Activated naive CD8-positive, alpha-beta T cell treated with anti-CD3 and anti-CD28 coated beads, Interleukin-2, amount 10 ng/mL, durations not matched to agents 7 days and 5 days (primary cell): ENCODE data around the gene HOXA10. TPM values are rescaled to one million over a fixed set of nuclear protein-coding genes. Genes with fewer than 3 reads are reported as not detected.

Experiments
- ATAC-seq: fragments of 150-1000 bp; cut with Tn5 transposase; one replicate; pipeline ENCODE4 v1.10.0; 2021; ENCODE audit warnings: low read depth, moderate library complexity
- POLR2A ChIA-PET: fragments of 350-600 bp; sonication (Branson Sonifier 250); formaldehyde crosslinking; loops from one replicate; lab custom pipeline; 2021; ENCODE audit warnings: antibody characterized with exemption; lab: Charles Lee
- DNase-seq: peaks from one replicate; pipeline ENCODE4 v3.0.0; 2021
- H3K27ac Mint-ChIP-seq: one replicate; pipeline ENCODE4 v1.8.0; 2022; ENCODE audit warnings: mild to moderate bottlenecking, mixed read lengths
- H3K27me3 Mint-ChIP-seq: one replicate; pipeline ENCODE4 v1.8.0; 2022; ENCODE audit warnings: mild to moderate bottlenecking, moderate library complexity, mixed read lengths
- H3K36me3 Mint-ChIP-seq: one replicate; pipeline ENCODE4 v1.8.0; 2021; ENCODE audit warnings: mild to moderate bottlenecking, mixed read lengths
- H3K4me1 Mint-ChIP-seq: one replicate; pipeline ENCODE4 v1.8.0; 2021; ENCODE audit warnings: mixed read lengths
- H3K4me3 Mint-ChIP-seq: one replicate; pipeline ENCODE4 v1.8.0; 2022; ENCODE audit warnings: mild to moderate bottlenecking, moderate library complexity, mixed read lengths
- H3K9me3 Mint-ChIP-seq: one replicate; pipeline ENCODE4 v1.8.0; 2021; ENCODE audit warnings: mixed read lengths
- total RNA-seq, 2 experiments: library from RNA; stranded (reverse); gene quantifications; one replicate each; pipeline ENCODE4 v1.2.3, GENCODE V29; 2021

The HOXA10 gene
- total RNA-seq, 2 experiments from 2014 or later: not detected

DNA sequence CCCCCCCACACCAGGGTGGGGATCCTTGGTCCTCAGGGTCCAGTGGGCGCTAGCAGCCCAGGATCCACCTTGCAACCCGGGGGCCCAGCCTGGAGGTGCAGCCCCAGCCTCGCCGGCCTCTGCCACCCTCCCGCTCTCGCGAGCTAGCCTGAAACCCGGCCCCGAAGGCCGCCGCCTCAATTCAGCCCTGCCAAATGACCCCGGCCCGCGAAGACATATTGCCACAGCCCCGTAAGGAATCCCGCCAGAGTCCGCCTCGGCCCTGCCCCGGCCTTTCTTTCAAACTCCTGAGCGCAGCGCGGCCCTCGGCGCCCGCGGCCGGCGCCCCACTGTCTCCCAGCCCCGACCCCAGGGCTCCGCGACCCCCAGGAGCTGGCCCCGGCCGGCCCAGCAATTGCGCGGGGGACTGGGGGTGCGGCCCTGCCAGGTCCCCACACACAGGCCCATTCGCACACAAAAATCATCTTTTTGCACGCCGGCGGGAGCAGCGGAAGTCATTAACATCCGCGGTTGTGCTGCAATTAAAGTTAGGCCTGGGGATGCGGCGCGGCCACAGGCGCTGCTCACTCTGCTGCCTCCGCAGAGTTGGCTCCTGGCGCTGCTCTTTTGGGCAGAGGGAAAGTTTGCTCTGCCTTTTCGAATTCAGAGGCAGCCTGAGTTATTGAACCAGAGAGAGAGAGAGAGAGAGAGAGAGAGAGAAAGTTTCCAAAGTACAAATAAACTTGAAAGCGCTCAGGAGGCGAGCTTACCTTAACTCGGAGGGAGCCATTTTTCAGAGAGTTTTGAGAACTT is 34.6 kb downstream of the HOXA10 start:
- Mint-ChIP-seq H3K27me3 (peaks cover 35% of the 10 kb centered on the region), H3K4me3 (no peak overlapping the region), H3K9me3 (no peaks in the 10 kb centered on the region), H3K36me3 (no peaks in the 10 kb centered on the region), H3K4me1 (peaks cover 13% of the 10 kb centered on the region), H3K27ac (no peak overlapping the region)
- no peak for DNase-seq
- POLR2A ChIA-PET: no interaction called here
- ATAC-seq: no peak

DNA sequence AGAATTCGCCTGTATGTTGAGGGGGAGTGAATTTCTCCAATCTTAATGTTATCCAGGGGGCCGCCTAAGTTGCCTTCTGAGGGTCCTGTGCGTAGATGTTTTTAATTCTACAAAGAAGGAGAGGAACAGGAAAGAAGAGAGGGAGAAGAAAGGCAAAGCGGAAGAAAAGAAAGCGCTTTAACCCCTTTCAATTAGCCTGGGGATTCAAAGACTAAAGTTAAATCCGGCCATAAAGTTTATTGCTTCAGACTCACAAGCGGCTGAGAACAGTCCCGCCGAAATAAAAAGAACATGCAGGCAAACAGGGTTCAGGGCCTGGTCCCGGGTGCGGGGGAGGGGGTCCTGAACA is 35.2 kb downstream of the HOXA10 start:
- no peaks in the 10 kb centered on the region for H3K36me3 Mint-ChIP-seq
- no peak overlapping the region for H3K4me3 Mint-ChIP-seq
- H3K27ac Mint-ChIP-seq: no peak overlapping the region
- no peak for DNase-seq
- no peaks in the 10 kb centered on the region for H3K9me3 Mint-ChIP-seq
- ATAC-seq: no peak
- H3K27me3 Mint-ChIP-seq: peaks cover 38% of the 10 kb centered on the region
- POLR2A ChIA-PET: no interaction called here
- H3K4me1 Mint-ChIP-seq: peaks cover 15% of the 10 kb centered on the region

DNA sequence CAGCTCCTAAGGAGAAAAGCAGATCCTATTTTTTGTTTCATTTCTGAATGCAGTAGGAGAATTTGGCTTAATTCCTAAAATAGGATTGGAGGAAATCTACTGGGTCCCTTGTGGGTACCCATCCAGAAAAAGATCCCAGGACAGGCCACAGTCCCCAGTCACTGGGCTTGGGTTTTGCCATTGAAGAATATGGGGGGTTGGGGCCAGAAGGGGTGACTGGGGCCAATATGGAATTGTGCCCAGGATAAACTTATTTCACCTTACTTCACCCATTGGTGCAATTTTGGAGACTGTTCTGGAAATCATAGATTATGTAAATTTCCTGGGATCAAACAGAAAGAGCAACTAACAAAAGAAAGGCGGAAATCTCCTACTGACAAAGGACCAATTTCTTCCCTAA is 35.6 kb downstream of the HOXA10 start:
- no peak overlapping the region for H3K27ac Mint-ChIP-seq
- H3K9me3 Mint-ChIP-seq: no peaks in the 10 kb centered on the region
- H3K4me1 Mint-ChIP-seq: peaks cover 15% of the 10 kb centered on the region
- DNase-seq: no peak
- H3K36me3 Mint-ChIP-seq: no peaks in the 10 kb centered on the region
- no peak overlapping the region for H3K4me3 Mint-ChIP-seq
- POLR2A ChIA-PET: no interaction called here
- ATAC-seq: no peak
- H3K27me3 Mint-ChIP-seq: peaks cover 41% of the 10 kb centered on the region

DNA sequence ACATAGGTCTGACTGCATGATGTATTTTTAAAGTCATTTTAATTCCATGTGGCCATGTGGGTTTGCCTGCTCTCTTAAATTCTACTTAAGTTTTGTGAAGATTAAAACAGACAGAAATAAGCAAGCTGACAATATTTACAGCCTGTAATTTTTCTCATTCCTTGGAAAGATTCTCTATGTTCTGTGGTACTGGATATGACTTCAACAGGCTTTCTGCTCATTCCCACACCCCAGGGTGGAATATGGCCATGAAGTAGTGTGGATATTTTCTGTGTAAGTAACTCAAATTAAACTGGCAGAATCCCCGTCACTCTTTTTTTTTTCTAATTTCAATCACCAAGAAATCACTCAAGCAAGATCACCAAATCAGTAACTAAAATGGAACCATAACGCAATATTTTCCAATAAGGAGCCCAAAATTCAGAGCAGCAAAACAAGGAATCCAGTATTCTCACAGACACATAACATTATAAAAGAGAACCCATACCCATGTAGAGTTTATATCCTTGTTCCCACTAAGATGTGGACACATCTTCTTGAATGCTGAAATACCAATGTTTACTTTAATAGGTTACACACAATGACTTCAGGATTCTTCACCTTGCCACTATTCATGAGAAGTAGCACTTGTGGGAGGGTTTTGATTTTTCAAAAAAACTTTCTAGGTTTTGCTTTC is 36.3 kb downstream of the HOXA10 start:
- POLR2A ChIA-PET: no interaction called here
- no peaks in the 10 kb centered on the region for H3K36me3 Mint-ChIP-seq
- peaks cover 15% of the 10 kb centered on the region for H3K4me1 Mint-ChIP-seq
- ATAC-seq (no peak), DNase-seq (no peak)
- no peak overlapping the region for H3K27ac Mint-ChIP-seq
- peaks cover 47% of the 10 kb centered on the region for H3K27me3 Mint-ChIP-seq
- H3K9me3 Mint-ChIP-seq: no peaks in the 10 kb centered on the region
- H3K4me3 Mint-ChIP-seq: no peak overlapping the region

DNA sequence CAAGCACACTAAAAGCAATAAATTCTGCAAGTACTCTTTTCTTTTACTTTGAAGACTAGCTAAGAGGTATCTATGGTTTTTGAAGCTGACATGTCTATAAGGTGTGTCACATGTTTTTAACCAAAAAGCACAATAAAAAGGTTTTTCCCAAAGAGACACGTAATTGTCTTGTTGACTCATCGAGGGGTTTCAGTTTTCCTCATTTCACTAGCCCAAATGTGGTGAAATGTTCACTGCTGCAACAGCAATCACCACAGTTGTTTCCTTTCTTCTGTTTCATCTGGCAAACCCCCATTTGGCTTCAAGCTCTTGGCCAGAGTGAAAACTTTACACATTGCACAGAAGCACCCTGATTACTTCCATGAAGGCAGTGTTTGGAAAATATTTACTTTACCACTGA is 39.7 kb downstream of the HOXA10 start:
- Mint-ChIP-seq H3K4me1 (peaks cover 17% of the 10 kb centered on the region), H3K36me3 (no peaks in the 10 kb centered on the region), H3K4me3 (no peak overlapping the region), H3K9me3 (no peaks in the 10 kb centered on the region), H3K27me3 (peaks cover 57% of the 10 kb centered on the region), H3K27ac (no peak overlapping the region)
- ATAC-seq: no peak
- no peak for DNase-seq
- POLR2A ChIA-PET: no interaction called here

DNA sequence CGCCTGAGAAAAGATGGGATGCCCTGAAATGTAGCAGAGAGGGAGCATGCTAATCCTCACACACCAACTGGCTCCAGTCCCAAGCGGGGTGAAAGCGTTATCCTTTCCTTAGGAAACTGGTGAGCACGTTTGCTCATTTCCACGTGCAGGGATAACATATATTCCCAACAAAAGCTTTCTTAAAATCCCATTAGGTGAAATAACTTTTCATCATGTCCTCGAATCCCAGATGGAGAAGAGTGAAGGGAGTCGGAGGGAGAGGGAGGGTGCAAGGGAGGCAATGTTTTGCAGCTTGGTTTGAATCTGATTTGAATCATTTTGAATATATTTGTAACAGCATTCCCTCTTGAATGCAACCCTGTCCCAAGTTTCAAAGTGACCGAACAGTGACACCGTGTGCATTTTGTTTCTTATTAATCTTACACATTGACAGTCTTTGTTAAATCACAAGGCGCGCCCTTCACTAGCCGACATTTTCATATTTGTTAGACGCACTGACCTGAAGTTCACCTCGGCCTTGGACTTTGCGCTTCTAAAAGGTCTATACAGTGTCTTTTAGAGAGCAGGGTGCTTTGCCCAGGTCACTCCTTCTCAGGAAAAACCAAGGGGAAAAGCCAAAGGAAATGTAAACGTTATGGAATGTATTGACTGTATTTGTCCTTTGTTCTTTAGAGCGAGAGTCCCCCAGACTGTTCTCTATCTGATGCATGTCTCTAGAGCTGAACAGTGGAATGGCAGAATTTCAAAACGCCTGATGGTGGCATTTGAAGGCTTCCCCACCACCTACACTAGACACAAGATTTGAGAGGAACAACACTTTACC is 40.5 kb downstream of the HOXA10 start:
- H3K4me3 Mint-ChIP-seq: no peak overlapping the region
- no peak overlapping the region for H3K27ac Mint-ChIP-seq
- no peaks in the 10 kb centered on the region for H3K36me3 Mint-ChIP-seq
- no peak for DNase-seq
- peaks cover 17% of the 10 kb centered on the region for H3K4me1 Mint-ChIP-seq
- H3K27me3 Mint-ChIP-seq: peaks cover 57% of the 10 kb centered on the region
- no peaks in the 10 kb centered on the region for H3K9me3 Mint-ChIP-seq
- POLR2A ChIA-PET: no interaction called here
- ATAC-seq: no peak

DNA sequence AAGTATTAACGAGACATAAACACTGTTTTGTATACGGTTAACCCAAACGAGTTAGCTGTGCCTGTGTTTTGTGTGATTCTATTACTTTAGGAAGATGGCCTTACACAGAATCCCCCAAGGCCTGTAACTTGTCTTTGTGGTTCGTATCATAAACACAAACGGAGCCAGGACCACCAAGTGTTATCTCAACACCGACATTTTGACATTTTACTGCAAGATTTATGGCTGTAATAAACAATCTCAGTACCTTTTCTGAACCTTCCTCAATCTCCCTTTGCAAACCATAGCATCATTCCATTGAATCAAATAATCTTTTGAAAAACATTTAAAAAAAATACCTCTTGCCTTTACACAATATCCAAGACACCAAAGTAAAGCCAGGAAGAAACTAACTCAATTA is 41.1 kb downstream of the HOXA10 start:
- H3K27me3 Mint-ChIP-seq: peaks cover 51% of the 10 kb centered on the region
- POLR2A ChIA-PET: no interaction called here
- H3K9me3 Mint-ChIP-seq: no peaks in the 10 kb centered on the region
- no peak overlapping the region for H3K4me3 Mint-ChIP-seq
- H3K27ac Mint-ChIP-seq: no peak overlapping the region
- ATAC-seq (no peak), DNase-seq (no peak)
- no peaks in the 10 kb centered on the region for H3K36me3 Mint-ChIP-seq
- H3K4me1 Mint-ChIP-seq: peaks cover 17% of the 10 kb centered on the region

DNA sequence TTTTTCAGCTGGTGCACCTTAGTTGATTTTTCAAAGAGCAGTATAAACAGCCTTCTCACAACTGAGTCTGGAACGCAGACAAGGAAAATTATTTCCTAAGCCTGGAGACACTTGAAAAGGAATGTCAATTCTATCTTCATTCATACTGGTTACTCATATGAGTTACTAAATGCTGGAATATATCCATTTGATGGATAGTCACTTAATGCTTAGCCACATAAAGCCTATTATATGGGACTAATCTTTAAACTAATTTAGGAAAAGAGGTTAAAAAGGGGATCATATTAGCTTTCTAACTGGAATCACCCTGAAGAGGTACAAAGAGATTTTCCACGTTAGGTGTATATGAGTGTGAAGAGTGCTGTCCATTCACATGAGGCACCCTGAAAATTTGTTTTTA is 41.9 kb downstream of the HOXA10 start:
- H3K27me3 Mint-ChIP-seq: peaks cover 51% of the 10 kb centered on the region
- H3K36me3 Mint-ChIP-seq: no peaks in the 10 kb centered on the region
- POLR2A ChIA-PET: no interaction called here
- ATAC-seq (no peak), DNase-seq (no peak)
- H3K4me3 Mint-ChIP-seq: no peak overlapping the region
- peaks cover 17% of the 10 kb centered on the region for H3K4me1 Mint-ChIP-seq
- H3K9me3 Mint-ChIP-seq: no peaks in the 10 kb centered on the region
- no peak overlapping the region for H3K27ac Mint-ChIP-seq

DNA sequence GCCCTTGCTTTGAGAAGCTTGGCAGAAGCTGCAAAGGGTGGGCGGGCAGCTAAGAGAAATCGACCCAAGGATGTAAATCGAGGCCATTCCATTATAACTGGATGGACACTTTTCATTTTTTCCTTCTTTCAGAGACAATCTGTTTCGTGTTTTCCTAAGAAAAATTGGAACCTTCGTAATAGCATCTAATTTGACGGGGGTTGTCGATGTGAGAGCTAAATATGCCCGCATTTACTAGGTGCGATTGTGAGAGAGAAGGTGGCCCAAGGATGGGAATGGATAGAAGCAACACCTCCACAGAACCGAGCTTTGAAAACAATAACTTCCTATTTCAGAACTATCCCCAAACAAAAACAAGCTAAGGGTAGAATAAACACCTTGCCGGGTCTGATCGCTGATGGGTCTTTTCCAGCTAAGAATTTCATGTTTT is 42.7 kb downstream of the HOXA10 start:
- no peaks in the 10 kb centered on the region for H3K36me3 Mint-ChIP-seq
- ATAC-seq (no peak), DNase-seq (no peak)
- no peak overlapping the region for H3K27ac Mint-ChIP-seq
- H3K4me1 Mint-ChIP-seq: peaks cover 17% of the 10 kb centered on the region
- POLR2A ChIA-PET: interaction anchor here (0.7 to 1.0 kb wide), 2 partner anchors 33 to 35 kb away, joined by 3 read pairs; no protein-coding TSS in a partner anchor
- H3K9me3 Mint-ChIP-seq: no peaks in the 10 kb centered on the region
- peak overlapping the region; percentile 64 for H3K4me3 Mint-ChIP-seq
- peaks cover 52% of the 10 kb centered on the region for H3K27me3 Mint-ChIP-seq

DNA sequence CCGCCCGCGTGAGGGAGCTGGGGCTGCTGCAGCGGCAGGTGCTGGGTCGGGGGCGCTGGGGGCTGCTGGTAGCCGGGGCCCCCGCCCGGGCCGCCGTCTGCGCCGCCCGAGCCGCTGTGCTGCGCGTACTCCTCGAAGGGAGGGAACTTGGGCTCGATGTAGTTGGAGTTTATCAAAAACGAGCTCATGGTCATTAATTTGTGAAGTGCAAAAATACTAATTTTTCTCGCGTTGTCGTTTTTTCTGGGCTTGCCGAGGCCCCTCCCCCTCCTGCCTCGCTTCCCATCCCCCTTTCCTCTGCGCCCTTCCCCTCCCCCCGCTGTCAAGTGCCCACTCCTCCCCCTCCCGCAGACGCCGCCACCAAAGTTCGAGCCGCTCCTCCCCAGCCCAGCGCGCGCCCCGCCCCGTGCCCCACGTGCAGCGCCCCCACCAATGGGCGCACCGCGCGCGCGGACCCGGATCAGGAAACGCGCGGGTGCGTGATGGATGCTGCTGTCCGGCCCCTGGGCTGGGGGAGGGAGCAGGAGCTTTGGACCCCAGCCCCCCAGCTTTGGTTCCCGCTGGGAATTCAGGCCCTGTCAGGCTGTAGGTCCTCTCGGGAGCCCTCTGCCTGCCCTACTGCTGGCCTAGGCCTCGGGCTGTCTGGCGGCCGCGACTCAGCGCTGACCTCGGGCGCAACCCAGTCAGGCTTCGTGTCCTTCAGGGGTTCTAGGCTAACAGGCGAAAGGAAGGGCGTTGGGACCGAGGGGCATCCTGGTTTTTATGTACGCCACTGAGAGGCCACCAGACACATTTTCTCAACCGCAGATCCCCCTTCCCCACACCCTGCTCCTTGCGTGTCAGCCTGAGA is 43.4 kb downstream of the HOXA10 start, which contains the start of gene HOXA4:
Gene HOXA4 (minus strand): TSS at position 218 of the 850 bp plus-strand sequence. CDS start 24 bp downstream, at position 194.
- Mint-ChIP-seq H3K4me3 (peak within 1 kb of the TSS; percentile 64), H3K36me3 (no peaks in the 10 kb centered on the region), H3K9me3 (no peaks in the 10 kb centered on the region), H3K27ac (no peak within 1 kb of the TSS), H3K4me1 (peaks cover 14% of the 10 kb centered on the region), H3K27me3 (peaks cover 49% of the 10 kb centered on the region)
- DNase-seq (peak; percentile 83), ATAC-seq (peak; percentile 93)
- POLR2A ChIA-PET: interaction anchor here (0.7 to 1.0 kb wide), 2 partner anchors 32 to 34 kb away, joined by 3 read pairs; no protein-coding TSS in a partner anchor

DNA sequence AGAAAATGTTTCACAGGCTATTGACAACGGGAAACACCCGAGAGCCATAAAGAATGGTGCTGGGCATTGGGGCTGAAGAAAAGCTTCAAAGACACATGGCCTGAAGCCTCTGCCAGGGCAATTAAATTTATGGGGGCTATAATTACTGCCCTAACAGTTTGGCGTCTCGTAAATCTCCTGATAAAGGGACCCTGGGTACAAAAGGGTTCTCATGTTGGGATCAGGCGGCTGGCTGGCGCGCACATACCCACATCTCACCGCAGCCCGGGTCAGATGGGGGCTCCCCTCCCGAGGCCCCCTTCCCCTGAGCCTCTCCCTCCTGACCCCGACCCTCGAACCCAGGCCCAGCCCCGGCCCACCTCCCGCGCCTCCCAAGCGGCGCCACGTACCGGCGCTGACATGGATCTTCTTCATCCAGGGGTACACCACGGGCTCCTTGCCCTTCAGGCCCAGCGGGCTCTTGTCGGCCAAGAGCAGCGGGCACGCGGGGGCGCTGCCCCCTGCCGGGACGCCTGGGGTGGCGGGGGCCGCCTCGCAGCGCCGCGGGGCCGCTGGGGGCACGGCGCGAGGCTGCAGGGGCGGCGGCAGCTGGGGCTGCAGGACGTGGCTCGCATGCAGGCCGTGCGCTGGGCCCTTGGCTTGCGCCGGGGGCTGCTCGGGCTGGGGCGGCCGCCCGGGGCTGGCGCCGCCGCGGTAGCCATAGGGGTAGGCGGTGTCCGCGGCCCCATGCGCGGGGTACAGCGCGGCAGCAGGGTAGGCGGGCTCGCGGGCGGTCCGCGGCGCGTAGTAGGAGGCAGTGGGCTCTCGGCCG is 44.2 kb downstream of the HOXA10 start:
- peak; percentile 23 for ATAC-seq
- Mint-ChIP-seq H3K9me3 (no peaks in the 10 kb centered on the region), H3K27ac (no peak overlapping the region), H3K4me1 (peaks cover 8% of the 10 kb centered on the region), H3K36me3 (no peaks in the 10 kb centered on the region), H3K27me3 (peaks cover 45% of the 10 kb centered on the region), H3K4me3 (no peak overlapping the region)
- POLR2A ChIA-PET: no interaction called here
- no peak for DNase-seq
